DMS114 treated with DMSO at 0.1 percent for 48 hours (cell line): ENCODE results near the gene RAB3C.

ENCODE experiments used
- DNase-seq: peaks from one replicate; lab custom pipeline; 2025; ENCODE audit not compliant: unreplicated experiment; lab: John Stamatoyannopoulos, UW

The RAB3C gene

GRCh38 chr5:58765058-58765457, 182.2 kb downstream of the RAB3C start:
- no peak for DNase-seq

GRCh38 chr5:58767104-58767503, 184.2 kb downstream of the RAB3C start:
- no peak for DNase-seq

GRCh38 chr5:58770136-58770535, 187.3 kb downstream of the RAB3C start:
- no peak for DNase-seq

- DNase-seq = no peak
These were observed 188.9 kb downstream of the RAB3C start for GRCh38 chr5:58771796-58772195.

GRCh38 chr5:58773744-58774441, 191.0 kb downstream of the RAB3C start:
- DNase-seq = no peak

GRCh38 chr5:58774937-58775336, 192.1 kb downstream of the RAB3C start:
- DNase-seq = no peak

- DNase-seq = no peak
These were observed 192.9 kb downstream of the RAB3C start for GRCh38 chr5:58775701-58776262.

GRCh38 chr5:58776559-58776958, 193.7 kb downstream of the RAB3C start:
- no peak for DNase-seq

GRCh38 chr5:58778888-58779287, 196.0 kb downstream of the RAB3C start:
- no peak for DNase-seq

- DNase-seq = no peak
These were observed 203.2 kb downstream of the RAB3C start for GRCh38 chr5:58786035-58786434.

- DNase-seq = no peak
These were observed 203.9 kb downstream of the RAB3C start for GRCh38 chr5:58786711-58787303.

- DNase-seq = no peak
These were observed 205.1 kb downstream of the RAB3C start for GRCh38 chr5:58787987-58788386.

- no peak for DNase-seq
These were observed 211.2 kb downstream of the RAB3C start for GRCh38 chr5:58793888-58794657.

GRCh38 chr5:58794875-58795274, 212.0 kb downstream of the RAB3C start:
- DNase-seq = no peak

GRCh38 chr5:58795327-58795726, 212.5 kb downstream of the RAB3C start:
- no peak for DNase-seq

GRCh38 chr5:58797021-58797420, 214.1 kb downstream of the RAB3C start:
- DNase-seq = no peak

- DNase-seq = no peak
These were observed 217.5 kb downstream of the RAB3C start for GRCh38 chr5:58800356-58800755.

GRCh38 chr5:58800861-58801540, 218.1 kb downstream of the RAB3C start:
- DNase-seq = no peak

GRCh38 chr5:58803056-58803455, 220.2 kb downstream of the RAB3C start:
- DNase-seq = no peak

- DNase-seq = no peak
These were observed 221.4 kb downstream of the RAB3C start for GRCh38 chr5:58804291-58804690.

GRCh38 chr5:58810086-58810485, 227.2 kb downstream of the RAB3C start:
- DNase-seq = no peak
